ENCODE results near the gene PRCC.

Gene PRCC

GRCh38 chr1:156844638-156845037 is 77.3 kb downstream of the PRCC start:
- H2BK15ac ChIP-seq (replicated peaks; ENCODE audit: low read depth) = no peak overlapping the region
- no peak for DNase-seq
- no peak overlapping the region for H3K9ac ChIP-seq (ENCODE audit: low read length)
- no peak overlapping the region for H3K4ac ChIP-seq (ENCODE audit: low read depth, low read length)
- H3K27me3 ChIP-seq (ENCODE audit: insufficient read depth, low read length, poor library complexity) = peaks cover 45% of the 10 kb centered on the region
- H2AK5ac ChIP-seq (ENCODE audit: low read length) = no peak overlapping the region
- H3K27ac ChIP-seq (ENCODE audit: low read depth, low read length) = no peak overlapping the region
- no peaks in the 10 kb centered on the region for H3K79me2 ChIP-seq (ENCODE audit: control insufficient read depth, insufficient read depth, low read length)
- no peak overlapping the region for H4K5ac ChIP-seq (ENCODE audit: low read length)
- no peak overlapping the region for H2BK5ac ChIP-seq (ENCODE audit: low read length)
- no peak overlapping the region for H3K18ac ChIP-seq (ENCODE audit: low read length)
- no peaks in the 10 kb centered on the region for H3K79me1 ChIP-seq (ENCODE audit: low read length)
- no peaks in the 10 kb centered on the region for H3K36me3 ChIP-seq (ENCODE audit: control insufficient read depth, insufficient read depth, low read length)
- no CpG with 5 or more reads among the region's 14 CpGs for WGBS (ENCODE audit: extremely low coverage, insufficient coverage, low lambda C conversion rate)
- no peak overlapping the region for H2BK120ac ChIP-seq (ENCODE audit: low read depth, low read length)
- H3K4me1 ChIP-seq (ENCODE audit: control insufficient read depth, low read depth, low read length) = no peaks in the 10 kb centered on the region
- H3K56ac ChIP-seq (ENCODE audit: low read length) = no peak overlapping the region
- H4K8ac ChIP-seq (ENCODE audit: low read depth, low read length) = no peak overlapping the region
- no peak overlapping the region for H3K4me3 ChIP-seq (ENCODE audit: low read length)
- no peak overlapping the region for H3K4me2 ChIP-seq (ENCODE audit: low read length)
- no peak overlapping the region for H3K23ac ChIP-seq (ENCODE audit: low read length)

- no peak overlapping the region for H3K4ac ChIP-seq (ENCODE audit: low read depth, low read length)
- no peaks in the 10 kb centered on the region for H3K79me1 ChIP-seq (ENCODE audit: low read length)
- no peak overlapping the region for H2AK5ac ChIP-seq (ENCODE audit: low read length)
- WGBS (ENCODE audit: extremely low coverage, insufficient coverage, low lambda C conversion rate) = no CpG with 5 or more reads among the region's 69 CpGs
- H3K23ac ChIP-seq (ENCODE audit: low read length) = no peak overlapping the region
- no peak overlapping the region for H3K9ac ChIP-seq (ENCODE audit: low read length)
- no peak overlapping the region for H2BK15ac ChIP-seq (replicated peaks; ENCODE audit: low read depth)
- DNase-seq = no peak
- no peak overlapping the region for H4K5ac ChIP-seq (ENCODE audit: low read length)
- peaks cover 45% of the 10 kb centered on the region for H3K27me3 ChIP-seq (ENCODE audit: insufficient read depth, low read length, poor library complexity)
- no peak overlapping the region for H2BK5ac ChIP-seq (ENCODE audit: low read length)
- H3K79me2 ChIP-seq (ENCODE audit: control insufficient read depth, insufficient read depth, low read length) = no peaks in the 10 kb centered on the region
- H3K18ac ChIP-seq (ENCODE audit: low read length) = no peak overlapping the region
- H3K4me1 ChIP-seq (ENCODE audit: control insufficient read depth, low read depth, low read length) = no peaks in the 10 kb centered on the region
- H2BK120ac ChIP-seq (ENCODE audit: low read depth, low read length) = no peak overlapping the region
- no peak overlapping the region for H3K56ac ChIP-seq (ENCODE audit: low read length)
- no peak overlapping the region for H3K4me3 ChIP-seq (ENCODE audit: low read length)
- no peaks in the 10 kb centered on the region for H3K36me3 ChIP-seq (ENCODE audit: control insufficient read depth, insufficient read depth, low read length)
- peak overlapping the region; percentile 3 for H3K4me2 ChIP-seq (ENCODE audit: low read length)
- no peak overlapping the region for H3K27ac ChIP-seq (ENCODE audit: low read depth, low read length)
- H4K8ac ChIP-seq (ENCODE audit: low read depth, low read length) = no peak overlapping the region
Observed at GRCh38 chr1:156845055-156845952, 78.0 kb downstream of the PRCC start.

- H4K5ac ChIP-seq (ENCODE audit: low read length) = no peak overlapping the region
- no peak for DNase-seq
Observed at GRCh38 chr1:156845953-156846545, 78.7 kb downstream of the PRCC start.

GRCh38 chr1:156846643-156847042 is 79.3 kb downstream of the PRCC start:
- Histone ChIP-seq H3K79me1 (ENCODE audit: low read length) (no peaks in the 10 kb centered on the region), H3K27ac (ENCODE audit: low read depth, low read length) (no peak overlapping the region), H2BK5ac (ENCODE audit: low read length) (no peak overlapping the region), H3K23ac (ENCODE audit: low read length) (no peak overlapping the region), H3K4me1 (ENCODE audit: control insufficient read depth, low read depth, low read length) (no peaks in the 10 kb centered on the region), H2BK15ac (replicated peaks; ENCODE audit: low read depth) (no peak overlapping the region), H3K4me2 (ENCODE audit: low read length) (no peak overlapping the region), H3K18ac (ENCODE audit: low read length) (no peak overlapping the region), H2AK5ac (ENCODE audit: low read length) (no peak overlapping the region), H4K8ac (ENCODE audit: low read depth, low read length) (no peak overlapping the region), H3K9ac (ENCODE audit: low read length) (no peak overlapping the region), H3K4me3 (ENCODE audit: low read length) (no peak overlapping the region), H3K4ac (ENCODE audit: low read depth, low read length) (no peak overlapping the region), H3K36me3 (ENCODE audit: control insufficient read depth, insufficient read depth, low read length) (no peaks in the 10 kb centered on the region), H4K5ac (ENCODE audit: low read length) (no peak overlapping the region), H2BK120ac (ENCODE audit: low read depth, low read length) (no peak overlapping the region), H3K56ac (ENCODE audit: low read length) (no peak overlapping the region), H3K27me3 (ENCODE audit: insufficient read depth, low read length, poor library complexity) (peaks cover 45% of the 10 kb centered on the region), H3K79me2 (ENCODE audit: control insufficient read depth, insufficient read depth, low read length) (no peaks in the 10 kb centered on the region)
- no CpG with 5 or more reads among the region's 5 CpGs for WGBS (ENCODE audit: extremely low coverage, insufficient coverage, low lambda C conversion rate)
- no peak for DNase-seq

More at GRCh38 chr1:156845953-156846545, 78.7 kb downstream of the PRCC start:
- no peak overlapping the region for H3K23ac ChIP-seq (ENCODE audit: low read length)
- no CpG with 5 or more reads among the region's 18 CpGs for WGBS (ENCODE audit: extremely low coverage, insufficient coverage, low lambda C conversion rate)
- H3K18ac ChIP-seq (ENCODE audit: low read length) = no peak overlapping the region
- H3K79me2 ChIP-seq (ENCODE audit: control insufficient read depth, insufficient read depth, low read length) = no peaks in the 10 kb centered on the region
- no peak overlapping the region for H4K8ac ChIP-seq (ENCODE audit: low read depth, low read length)
- no peak overlapping the region for H3K4me2 ChIP-seq (ENCODE audit: low read length)
- no peak overlapping the region for H3K4ac ChIP-seq (ENCODE audit: low read depth, low read length)
- no peak overlapping the region for H3K9ac ChIP-seq (ENCODE audit: low read length)
- peaks cover 45% of the 10 kb centered on the region for H3K27me3 ChIP-seq (ENCODE audit: insufficient read depth, low read length, poor library complexity)
- H3K56ac ChIP-seq (ENCODE audit: low read length) = no peak overlapping the region
- H2AK5ac ChIP-seq (ENCODE audit: low read length) = no peak overlapping the region
- no peak overlapping the region for H2BK5ac ChIP-seq (ENCODE audit: low read length)
- H3K36me3 ChIP-seq (ENCODE audit: control insufficient read depth, insufficient read depth, low read length) = no peaks in the 10 kb centered on the region
- no peaks in the 10 kb centered on the region for H3K4me1 ChIP-seq (ENCODE audit: control insufficient read depth, low read depth, low read length)
- H3K4me3 ChIP-seq (ENCODE audit: low read length) = no peak overlapping the region
- no peaks in the 10 kb centered on the region for H3K79me1 ChIP-seq (ENCODE audit: low read length)
- no peak overlapping the region for H3K27ac ChIP-seq (ENCODE audit: low read depth, low read length)
- no peak overlapping the region for H2BK120ac ChIP-seq (ENCODE audit: low read depth, low read length)
- no peak overlapping the region for H2BK15ac ChIP-seq (replicated peaks; ENCODE audit: low read depth)

- H2AK5ac ChIP-seq (ENCODE audit: low read length) = no peak overlapping the region
- H3K9ac ChIP-seq (ENCODE audit: low read length) = no peak overlapping the region
- no peaks in the 10 kb centered on the region for H3K79me1 ChIP-seq (ENCODE audit: low read length)
- no peak overlapping the region for H2BK15ac ChIP-seq (replicated peaks; ENCODE audit: low read depth)
- no peaks in the 10 kb centered on the region for H3K36me3 ChIP-seq (ENCODE audit: control insufficient read depth, insufficient read depth, low read length)
- no peak overlapping the region for H4K8ac ChIP-seq (ENCODE audit: low read depth, low read length)
- H3K18ac ChIP-seq (ENCODE audit: low read length) = no peak overlapping the region
- no peak overlapping the region for H3K23ac ChIP-seq (ENCODE audit: low read length)
- no peak overlapping the region for H3K4ac ChIP-seq (ENCODE audit: low read depth, low read length)
- no peak overlapping the region for H3K56ac ChIP-seq (ENCODE audit: low read length)
- no peak overlapping the region for H3K4me3 ChIP-seq (ENCODE audit: low read length)
- H3K79me2 ChIP-seq (ENCODE audit: control insufficient read depth, insufficient read depth, low read length) = no peaks in the 10 kb centered on the region
- no peak overlapping the region for H2BK5ac ChIP-seq (ENCODE audit: low read length)
- H3K27ac ChIP-seq (ENCODE audit: low read depth, low read length) = no peak overlapping the region
- H2BK120ac ChIP-seq (ENCODE audit: low read depth, low read length) = no peak overlapping the region
- peaks cover 45% of the 10 kb centered on the region for H3K27me3 ChIP-seq (ENCODE audit: insufficient read depth, low read length, poor library complexity)
- H3K4me2 ChIP-seq (ENCODE audit: low read length) = no peak overlapping the region
- WGBS (ENCODE audit: extremely low coverage, insufficient coverage, low lambda C conversion rate) = no CpG with 5 or more reads among the region's 7 CpGs
- no peaks in the 10 kb centered on the region for H3K4me1 ChIP-seq (ENCODE audit: control insufficient read depth, low read depth, low read length)
- no peak overlapping the region for H4K5ac ChIP-seq (ENCODE audit: low read length)
- no peak for DNase-seq
Observed at GRCh38 chr1:156847591-156848460, 80.5 kb downstream of the PRCC start.

Data from mesendoderm (in vitro differentiated cells).